ENCODE data around the gene MARK3. TPM values are rescaled to one million over a fixed set of nuclear protein-coding genes. Genes with fewer than 3 reads are reported as not detected.

The MARK3 gene
- total and polyA plus RNA-seq, 2 donors from 2014 or later = 39.8 to 83.1 TPM

DNA sequence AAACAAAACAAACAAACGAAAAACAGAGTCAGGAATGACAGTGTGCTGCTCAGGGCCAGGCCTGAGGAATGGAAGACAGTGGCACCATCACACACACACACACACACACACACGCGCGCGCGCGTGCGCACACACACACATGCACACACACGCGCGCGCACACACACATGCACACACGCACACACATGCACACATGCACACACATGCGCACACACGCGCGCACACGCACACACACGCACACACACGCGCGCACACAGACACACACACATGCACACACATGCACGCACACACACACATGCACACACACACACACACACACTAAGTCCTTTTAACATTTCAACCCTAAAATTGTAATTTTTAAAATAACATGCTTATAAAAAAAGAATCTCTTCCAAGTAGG lies 13.2 kb upstream of the MARK3 start:
- DNase-seq = no peak
- H3K36me3 ChIP-seq (ENCODE audit: control insufficient read depth in 2 of 3, insufficient read depth in 3 of 3, low read length in 3 of 3) = no peaks in the 10 kb centered on the region
- H3K9ac ChIP-seq (ENCODE audit: low read length in 3 of 3) = no peak overlapping the region
- FAIRE-seq = no peak
- H3K27ac ChIP-seq (ENCODE audit: low read depth in 2 of 2, low read length in 2 of 2) = no peak overlapping the region
- intact Hi-C loops (cut with DNase I) = no loop called here
- H3K9me3 ChIP-seq (ENCODE audit: control insufficient read depth in 2 of 3, insufficient read depth in 1 of 3, low read length in 3 of 3) = no peaks in the 10 kb centered on the region
- TF ChIP-seq, protein P1, sequence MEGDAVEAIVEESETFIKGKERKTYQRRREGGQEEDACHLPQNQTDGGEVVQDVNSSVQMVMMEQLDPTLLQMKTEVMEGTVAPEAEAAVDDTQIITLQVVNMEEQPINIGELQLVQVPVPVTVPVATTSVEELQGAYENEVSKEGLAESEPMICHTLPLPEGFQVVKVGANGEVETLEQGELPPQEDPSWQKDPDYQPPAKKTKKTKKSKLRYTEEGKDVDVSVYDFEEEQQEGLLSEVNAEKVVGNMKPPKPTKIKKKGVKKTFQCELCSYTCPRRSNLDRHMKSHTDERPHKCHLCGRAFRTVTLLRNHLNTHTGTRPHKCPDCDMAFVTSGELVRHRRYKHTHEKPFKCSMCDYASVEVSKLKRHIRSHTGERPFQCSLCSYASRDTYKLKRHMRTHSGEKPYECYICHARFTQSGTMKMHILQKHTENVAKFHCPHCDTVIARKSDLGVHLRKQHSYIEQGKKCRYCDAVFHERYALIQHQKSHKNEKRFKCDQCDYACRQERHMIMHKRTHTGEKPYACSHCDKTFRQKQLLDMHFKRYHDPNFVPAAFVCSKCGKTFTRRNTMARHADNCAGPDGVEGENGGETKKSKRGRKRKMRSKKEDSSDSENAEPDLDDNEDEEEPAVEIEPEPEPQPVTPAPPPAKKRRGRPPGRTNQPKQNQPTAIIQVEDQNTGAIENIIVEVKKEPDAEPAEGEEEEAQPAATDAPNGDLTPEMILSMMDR (IDR thresholded peaks at IDR 0.05; ENCODE audit: borderline replicate concordance, extremely low read depth, insufficient read depth) = no peak
- H3K4me3 ChIP-seq (ENCODE audit: low read length in 3 of 3) = no peak overlapping the region
- H3K27me3 ChIP-seq (ENCODE audit: control insufficient read depth, insufficient read depth, low read length) = no peaks in the 10 kb centered on the region
- H3K4me1 ChIP-seq (ENCODE audit: control insufficient read depth in 2 of 3, insufficient read depth in 2 of 3, low read depth in 1 of 3, low read length in 3 of 3) = no peaks in the 10 kb centered on the region

DNA sequence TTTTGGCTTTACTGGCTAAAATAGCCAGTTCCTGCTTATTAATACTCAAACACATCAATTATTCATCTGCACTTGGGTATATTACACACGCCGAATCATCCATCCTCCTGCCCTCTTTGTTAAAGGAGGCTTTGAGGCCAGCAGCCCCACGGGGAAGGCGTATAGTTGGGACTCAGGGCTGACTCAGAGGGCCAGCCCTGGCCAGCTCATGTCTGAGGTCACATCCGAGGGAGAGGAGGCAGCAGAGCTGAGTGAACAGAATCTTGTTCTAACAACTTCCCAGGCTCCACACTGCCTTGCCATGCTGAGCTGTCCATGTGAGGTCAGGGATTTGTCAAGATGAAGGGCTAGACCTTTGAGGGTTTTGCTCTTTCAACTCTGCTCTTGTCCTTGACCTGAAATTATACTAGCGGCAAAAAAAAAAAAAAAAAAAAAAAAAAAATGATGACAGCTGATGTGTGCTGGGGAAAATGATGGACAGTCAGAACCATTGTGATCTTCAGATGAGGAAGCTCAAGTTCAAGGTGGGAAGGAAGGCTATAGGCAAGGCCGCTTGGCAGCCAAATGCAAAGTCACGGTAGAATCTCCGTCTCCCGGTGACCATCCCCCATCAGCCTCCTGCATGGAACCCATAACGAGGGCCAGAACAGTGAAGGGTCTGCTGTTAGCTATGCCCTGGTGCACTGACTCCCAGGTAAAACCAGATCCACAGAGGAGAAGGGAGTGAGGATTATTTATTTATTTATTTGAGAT lies 12.5 kb upstream of the MARK3 start:
- Histone ChIP-seq H3K27ac (ENCODE audit: low read depth in 2 of 2, low read length in 2 of 2) (no peak overlapping the region), H3K4me1 (ENCODE audit: control insufficient read depth in 2 of 3, insufficient read depth in 2 of 3, low read depth in 1 of 3, low read length in 3 of 3) (no peaks in the 10 kb centered on the region), H3K9me3 (ENCODE audit: control insufficient read depth in 2 of 3, insufficient read depth in 1 of 3, low read length in 3 of 3) (no peaks in the 10 kb centered on the region), H3K9ac (ENCODE audit: low read length in 3 of 3) (no peak overlapping the region), H3K27me3 (ENCODE audit: control insufficient read depth, insufficient read depth, low read length) (no peaks in the 10 kb centered on the region), H3K36me3 (ENCODE audit: control insufficient read depth in 2 of 3, insufficient read depth in 3 of 3, low read length in 3 of 3) (no peaks in the 10 kb centered on the region), H3K4me3 (ENCODE audit: low read length in 3 of 3) (no peak overlapping the region)
- DNase-seq = no peak
- TF ChIP-seq, protein P1 (IDR thresholded peaks at IDR 0.05; ENCODE audit: borderline replicate concordance, extremely low read depth, insufficient read depth) = no peak
- intact Hi-C loops (cut with DNase I) = no loop called here
- no peak for FAIRE-seq

DNA sequence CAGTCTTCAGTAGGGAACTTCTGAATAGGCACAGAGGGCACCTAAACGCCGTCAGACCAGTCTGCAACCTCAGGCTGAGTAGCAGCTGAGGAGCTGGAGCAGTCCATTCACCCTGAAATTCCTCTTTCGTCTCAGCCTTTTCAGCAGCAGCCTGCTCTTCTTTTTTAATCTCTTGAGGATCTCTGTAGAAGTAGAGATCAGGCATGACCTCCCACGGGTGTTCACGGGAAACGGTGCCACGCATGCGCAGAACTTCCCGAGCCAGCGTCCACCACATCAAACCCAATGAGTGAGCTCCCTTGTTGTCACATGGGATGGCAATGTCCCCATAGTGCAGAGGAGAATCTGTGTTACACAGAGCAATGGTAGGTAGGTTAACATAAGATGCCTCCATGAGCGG lies 11.1 kb upstream of the MARK3 start:
- Histone ChIP-seq H3K27me3 (ENCODE audit: control insufficient read depth, insufficient read depth, low read length) (no peaks in the 10 kb centered on the region), H3K9ac (ENCODE audit: low read length in 3 of 3) (no peak overlapping the region), H3K4me1 (ENCODE audit: control insufficient read depth in 2 of 3, insufficient read depth in 2 of 3, low read depth in 1 of 3, low read length in 3 of 3) (peaks cover 0 to 2% (median 0%) of the 10 kb centered on the region in 3 donors), H3K4me3 (ENCODE audit: low read length in 3 of 3) (no peak overlapping the region), H3K9me3 (ENCODE audit: control insufficient read depth in 2 of 3, insufficient read depth in 1 of 3, low read length in 3 of 3) (no peaks in the 10 kb centered on the region), H3K36me3 (ENCODE audit: control insufficient read depth in 2 of 3, insufficient read depth in 3 of 3, low read length in 3 of 3) (no peaks in the 10 kb centered on the region), H3K27ac (ENCODE audit: low read depth in 2 of 2, low read length in 2 of 2) (no peak overlapping the region)
- intact Hi-C loops (cut with DNase I) = no loop called here
- no peak for FAIRE-seq
- DNase-seq = no peak
- TF ChIP-seq, protein P1 (IDR thresholded peaks at IDR 0.05; ENCODE audit: borderline replicate concordance, extremely low read depth, insufficient read depth) = no peak
